Activated T-helper 1 cell treated with Interleukin-2 at 50 U/mL for 16 hours (primary cell): Measurements from ENCODE around the gene STARD5.
A peak's percentile ranks its signal among the peaks of the same experiment; 100 is the strongest.
"Not testable (repeated sequence)": the region's sequence is repeated elsewhere in the genome, so short reads cannot be mapped to it uniquely, and the experiment has no call there.

Source experiments
- DNase-seq: peaks from one replicate; pipeline ENCODE4 v3.0.0-alpha.2; 2020; ENCODE audit warnings: low read depth

Gene STARD5

GRCh38 chr15:81323944-81324881, at the start of gene STARD5:
TSS of gene STARD5 (minus strand) at chr15:81324141. CDS start at chr15:81324099, 42 bp downstream.
- peak; percentile 93 for DNase-seq

DNA sequence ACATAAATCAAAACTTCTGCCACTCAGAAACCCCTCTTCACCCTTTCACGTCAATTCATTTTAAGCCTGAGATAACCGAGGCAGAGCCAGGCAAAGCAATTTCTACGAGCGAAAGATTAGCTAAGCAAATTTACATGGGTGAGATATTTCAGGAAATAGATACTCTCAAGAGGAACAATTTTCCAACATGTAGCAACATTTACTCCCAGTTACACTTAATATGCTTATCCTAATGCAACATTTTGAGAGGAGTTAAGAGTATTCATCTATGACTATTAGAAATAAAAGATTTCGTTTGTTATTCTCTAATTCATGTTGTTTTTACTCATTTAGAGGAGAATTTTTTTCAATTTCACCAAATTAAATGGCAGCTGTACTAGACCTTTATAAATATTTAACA, 49.2 kb upstream of the STARD5 start:
- no peak for DNase-seq

DNA sequence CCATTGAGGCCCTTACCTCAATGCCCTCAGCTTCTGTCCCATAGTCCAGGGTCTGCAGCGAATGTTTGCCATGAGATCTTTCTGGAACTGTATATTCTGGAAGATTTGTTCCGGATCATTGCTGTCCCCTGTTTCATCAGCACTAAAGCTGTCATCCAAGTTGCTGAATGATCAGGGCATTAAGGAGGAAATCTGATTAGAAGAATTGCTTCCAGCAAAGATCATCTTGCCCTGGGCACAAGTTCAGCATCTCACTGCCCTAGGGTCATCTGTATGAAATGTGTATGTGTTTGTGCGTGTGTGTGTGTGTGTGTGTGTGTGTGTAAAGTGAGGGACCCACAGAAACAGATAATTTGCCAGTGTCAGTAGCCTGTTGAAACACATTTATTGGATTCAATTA, 48.6 kb upstream of the STARD5 start:
- DNase-seq = no peak

DNA sequence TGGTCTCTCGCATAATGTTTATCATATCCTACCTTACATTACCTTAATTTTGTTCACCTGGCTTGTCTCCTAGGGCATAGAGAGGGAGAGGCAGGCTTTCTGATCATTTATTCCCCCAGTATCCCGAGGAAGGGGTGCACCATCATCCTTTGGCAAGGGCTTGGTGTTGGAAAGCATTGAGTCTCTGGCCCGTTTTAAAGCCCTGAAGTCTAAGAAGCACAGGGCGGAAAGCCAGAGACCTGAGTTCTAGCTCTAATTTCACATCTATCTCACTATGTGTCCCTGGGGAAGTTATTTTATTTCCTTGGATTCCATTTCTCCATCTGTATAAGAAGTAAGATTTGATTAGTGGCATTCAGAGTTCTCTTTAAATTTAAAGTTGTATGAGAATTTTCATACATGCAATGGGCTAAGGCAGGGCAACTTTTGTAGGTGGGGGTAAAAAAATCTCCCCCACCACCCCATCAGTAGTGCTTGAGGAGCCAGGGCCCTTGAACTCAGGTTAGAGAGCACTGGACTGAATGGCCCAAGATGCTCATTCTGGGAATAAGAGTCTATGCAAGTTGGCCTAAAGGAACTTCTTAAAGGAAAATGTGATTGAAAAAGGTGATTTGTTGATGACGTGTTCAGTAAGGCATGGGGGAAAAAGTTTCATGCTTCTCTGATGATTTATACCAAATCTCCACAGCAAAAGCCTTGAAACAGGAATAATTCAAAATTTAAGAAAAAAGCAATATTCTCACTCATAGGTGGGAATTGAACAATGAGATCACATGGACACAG, 40.0 kb upstream of the STARD5 start:
- DNase-seq = no peak

DNA sequence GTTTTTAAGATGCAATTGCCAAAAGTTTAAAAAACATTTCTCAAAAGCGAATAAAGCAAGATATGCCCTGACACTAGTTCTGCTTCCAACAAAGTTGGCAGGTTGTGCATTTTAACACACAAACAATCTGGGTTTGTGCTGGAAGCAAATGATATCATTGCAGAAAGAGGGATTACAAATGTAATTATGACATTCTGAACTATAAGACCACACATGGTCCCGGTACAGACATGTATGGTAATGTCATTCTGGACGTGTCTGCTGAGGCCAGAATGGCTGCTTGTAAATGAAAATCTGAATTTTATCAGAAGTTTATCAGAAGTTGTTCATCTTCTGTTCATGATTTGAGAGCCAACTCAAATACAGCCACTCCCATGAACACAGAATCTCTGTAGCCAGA, 39.3 kb upstream of the STARD5 start:
- no peak for DNase-seq

DNA sequence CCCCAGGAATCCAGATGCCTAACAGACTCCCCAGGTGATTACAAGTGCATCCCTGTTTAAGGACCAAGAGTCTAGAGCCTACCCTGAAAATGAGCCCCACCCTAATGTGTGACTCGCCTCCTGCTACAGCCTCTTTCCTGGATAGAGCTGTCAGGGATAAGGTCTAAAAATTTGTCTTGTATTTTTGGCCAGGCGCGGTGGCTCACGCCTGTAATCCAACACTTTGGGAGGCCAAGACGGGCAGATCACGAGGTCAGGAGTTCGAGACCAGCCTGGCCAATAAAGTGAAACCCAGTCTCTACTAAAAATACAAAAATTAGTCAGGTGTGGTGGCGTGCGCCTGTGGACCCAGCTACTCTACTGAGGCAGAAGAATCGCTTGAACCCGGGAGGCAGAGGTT, 38.8 kb upstream of the STARD5 start:
- DNase-seq = no peak

DNA sequence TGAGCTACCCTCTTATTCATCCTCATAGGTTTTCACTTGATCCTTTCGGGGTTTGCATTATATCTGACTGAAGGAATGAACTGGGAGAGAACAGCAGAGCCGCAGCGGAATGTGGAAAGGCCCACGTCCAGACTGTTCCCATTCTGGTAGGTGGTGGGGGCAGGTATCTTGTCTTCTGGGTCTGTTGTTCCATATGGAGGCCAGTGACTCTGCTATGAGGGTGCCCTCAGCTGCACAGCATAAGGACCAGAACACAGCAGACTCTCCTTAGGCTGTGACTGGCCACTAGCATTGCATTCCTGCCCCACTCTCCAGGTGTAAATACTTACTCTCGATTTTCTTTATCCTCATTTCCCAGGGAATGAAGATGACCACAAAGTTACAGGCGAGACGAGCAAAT, 38.0 kb upstream of the STARD5 start:
- DNase-seq = no peak

GRCh38 chr15:81360491-81360890, 36.5 kb upstream of the STARD5 start:
- no peak for DNase-seq

- no peak for DNase-seq
Measured at GRCh38 chr15:81358248-81358647, 34.3 kb upstream of the STARD5 start.

- DNase-seq = no peak
Measured at GRCh38 chr15:81357180-81357686, 33.3 kb upstream of the STARD5 start.

GRCh38 chr15:81356252-81356651, 32.3 kb upstream of the STARD5 start:
- no peak for DNase-seq

- DNase-seq = no peak
Measured at GRCh38 chr15:81351651-81352050, 27.7 kb upstream of the STARD5 start.

- DNase-seq = no peak
Measured at GRCh38 chr15:81349271-81349670, 25.3 kb upstream of the STARD5 start.

- DNase-seq = not testable (repeated sequence)
Measured at GRCh38 chr15:81348691-81349090, 24.8 kb upstream of the STARD5 start.

DNA sequence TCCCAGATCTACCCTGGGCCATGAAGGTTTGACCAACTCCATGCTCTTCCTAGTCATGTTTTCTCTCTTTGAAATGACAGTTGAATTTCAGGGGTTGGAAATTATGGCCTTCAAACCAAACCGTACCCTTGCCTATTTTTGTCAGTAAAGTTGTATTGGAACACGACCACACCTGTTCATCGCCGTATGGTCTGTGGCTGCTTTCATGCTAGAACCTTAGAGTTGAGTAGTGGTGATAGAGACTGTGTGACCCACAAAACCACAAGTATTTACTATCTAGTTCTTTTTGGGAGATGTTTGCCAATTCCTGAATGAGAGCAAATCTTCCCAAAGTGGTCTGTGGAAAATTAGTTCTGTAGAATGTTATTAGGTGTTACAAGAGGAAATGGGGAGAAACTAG, 24.0 kb upstream of the STARD5 start:
- no peak for DNase-seq

DNA sequence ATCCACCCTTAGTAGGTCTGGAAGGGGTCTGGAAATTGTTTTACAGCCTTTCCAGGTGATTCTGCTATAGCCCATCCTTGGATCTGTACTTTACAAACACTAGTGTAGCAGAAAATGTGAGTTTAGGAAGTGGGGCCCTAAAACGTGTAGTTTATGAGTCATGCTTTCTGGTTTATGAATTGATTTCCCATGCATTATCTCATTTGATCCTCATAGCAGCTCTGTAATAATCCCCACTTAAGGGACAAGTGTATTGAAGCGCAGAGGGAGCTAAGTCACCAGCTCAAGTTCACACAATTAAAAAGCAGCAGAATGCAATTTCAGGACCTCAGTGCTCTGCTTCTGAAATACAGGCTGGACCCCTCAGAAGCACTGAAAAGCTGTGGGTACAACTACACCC, 22.7 kb upstream of the STARD5 start:
- DNase-seq = no peak

- DNase-seq = no peak
Measured at GRCh38 chr15:81343371-81343770, 19.4 kb upstream of the STARD5 start.

GRCh38 chr15:81341351-81341750, 17.4 kb upstream of the STARD5 start:
- DNase-seq = no peak

GRCh38 chr15:81339851-81340250, 15.9 kb upstream of the STARD5 start:
- no peak for DNase-seq

- no peak for DNase-seq
Measured at GRCh38 chr15:81339321-81339720, 15.4 kb upstream of the STARD5 start.

- no peak for DNase-seq
Measured at GRCh38 chr15:81338170-81339007, 14.4 kb upstream of the STARD5 start.

DNA sequence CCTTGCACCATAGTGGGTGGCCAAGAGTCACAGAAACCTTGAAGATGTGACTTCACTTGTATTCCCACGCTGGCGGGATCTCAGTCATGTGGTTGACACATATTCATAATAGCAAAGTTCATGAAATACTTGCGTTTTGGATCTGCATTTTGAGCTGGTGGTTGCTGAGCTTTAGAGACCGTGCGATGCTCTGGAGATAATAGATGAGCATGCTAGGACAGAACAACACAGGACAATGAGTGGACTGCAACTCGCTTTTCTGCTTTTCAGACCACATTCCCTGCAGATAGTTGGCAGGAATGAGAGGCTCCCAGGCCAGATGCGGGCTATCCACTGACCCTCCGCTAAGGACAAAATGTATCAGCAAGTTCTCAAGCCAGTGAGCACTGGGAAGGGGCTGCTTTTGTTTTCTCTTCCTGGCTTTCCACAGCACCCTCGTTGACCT, 13.8 kb upstream of the STARD5 start:
- DNase-seq = no peak
